Uterus (tissue), 2 donors: ENCODE measurements around the gene MAPT.

ENCODE experiments used
- CTCF ChIP-seq, 4 experiments: fragments of 200-600 bp in 2 of 4; fragments of 450-650 bp in 2 of 4; sonication (generic) in 2 of 4; IDR thresholded peaks; one replicate each; pipeline ENCODE4 v1.5.1; 2016 to 2019; ENCODE audit warnings: antibody characterized with exemption in 4 of 4, mild to moderate bottlenecking in 2 of 4, moderate library complexity in 1 of 4
- POLR2A ChIP-seq, 2 donors: fragments of 450-650 bp; IDR thresholded peaks; one replicate each; pipeline ENCODE4 v1.6.1; 2016; ENCODE audit warnings: antibody characterized with exemption in 2 of 2, mild to moderate bottlenecking in 1 of 2, moderate library complexity in 1 of 2

DNA sequence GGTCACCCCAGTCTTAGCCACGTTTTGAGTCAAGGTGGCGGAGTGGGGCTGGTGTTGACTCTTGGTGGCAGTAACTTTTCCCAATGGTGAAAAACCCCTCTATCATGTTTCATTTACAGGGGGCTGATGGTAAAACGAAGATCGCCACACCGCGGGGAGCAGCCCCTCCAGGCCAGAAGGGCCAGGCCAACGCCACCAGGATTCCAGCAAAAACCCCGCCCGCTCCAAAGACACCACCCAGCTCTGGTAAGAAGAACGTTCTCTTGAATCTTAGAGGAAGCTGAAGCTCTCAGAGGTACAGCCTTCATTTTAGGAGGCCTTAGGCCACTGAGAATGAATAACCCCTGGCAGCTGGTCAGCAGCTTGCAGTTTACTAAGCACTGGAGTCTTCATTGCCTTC lies 97.0 kb downstream of the MAPT start:
- TF ChIP-seq CTCF (IDR thresholded peaks at IDR 0.05) = no peak
- no peak for TF ChIP-seq POLR2A (IDR thresholded peaks at IDR 0.05)
